Ascending aorta (tissue), 2 donors: ENCODE data around the gene LCE5A. TPM values are rescaled to one million over a fixed set of nuclear protein-coding genes. Genes with fewer than 3 reads are reported as not detected.
A peak's percentile ranks its signal among the peaks of the same experiment; 100 is the strongest.
"Not testable (repeated sequence)": the region's sequence is repeated elsewhere in the genome, so short reads cannot be mapped to it uniquely, and the experiment has no call there.

Experiments used
- DNase-seq, 2 donors: peaks; one replicate each; pipeline ENCODE4 v3.0.0-alpha.2; 2019; ENCODE audit warnings: low spot score in 2 of 2
- H3K27ac ChIP-seq, 2 donors: fragments of 200-600 bp; sonication (generic); one replicate each; pipeline ENCODE4 v1.5.1; 2016 to 2017; ENCODE audit warnings: mild to moderate bottlenecking in 1 of 2
- H3K27me3 ChIP-seq: fragments of 200-600 bp; sonication (generic); one replicate; pipeline ENCODE4 v1.5.1; 2017
- H3K36me3 ChIP-seq, 2 donors: fragments of 200-600 bp; sonication (generic); one replicate each; pipeline ENCODE4 v1.5.1; 2016
- H3K4me1 ChIP-seq, 2 donors: fragments of 200-600 bp; sonication (generic); one replicate each; pipeline ENCODE4 v1.5.1; 2016 to 2017; ENCODE audit warnings: mild to moderate bottlenecking in 1 of 2
- H3K4me3 ChIP-seq, 2 donors: fragments of 200-600 bp; sonication (generic); one replicate each; pipeline ENCODE4 v1.5.1; 2016 to 2017; ENCODE audit warnings: mild to moderate bottlenecking in 1 of 2
- H3K9me3 ChIP-seq, 2 donors: fragments of 200-600 bp; sonication (generic); one replicate each; pipeline ENCODE4 v1.5.1; 2016
- CTCF ChIP-seq, 3 experiments: fragments of 200-600 bp in 2 of 3; fragments of 450-650 bp in 1 of 3; sonication (generic) in 2 of 3; IDR thresholded peaks; one replicate each; pipeline ENCODE4 v1.5.1; 2016 to 2019; ENCODE audit warnings: antibody characterized with exemption in 3 of 3, mild to moderate bottlenecking in 1 of 3, moderate library complexity in 1 of 3
- intact Hi-C: fragments of 100-400 bp; cut with DNase I; formaldehyde crosslinking; loops from one replicate; pipeline ENCODE4 v1.15.1; 2023
- total RNA-seq: library from RNA; depleted of rRNA; stranded (reverse); fragments of >200 nt; gene quantifications from one replicate; pipeline ENCODE4 v1.1.0, GENCODE V29; 2016

LCE5A gene
- total RNA-seq, 1 donor from 2014 or later, result not detected

GRCh38 chr1:152479792-152480595 lies 30.6 kb upstream of the LCE5A start:
- H3K4me3 ChIP-seq, result no peak overlapping the region
- intact Hi-C loops, result no loop called here
- H3K27ac ChIP-seq, result no peak overlapping the region
- H3K36me3 ChIP-seq, result no peaks in the 10 kb centered on the region
- TF ChIP-seq CTCF (IDR thresholded peaks at IDR 0.05), result peak in 2 of 3 experiments; percentile 10 to 40
- peaks cover 0 to 15% of the 10 kb centered on the region in 2 donors for H3K9me3 ChIP-seq
- H3K4me1 ChIP-seq, result no peaks in the 10 kb centered on the region
- H3K27me3 ChIP-seq, result no peaks in the 10 kb centered on the region
- no peak for DNase-seq

- intact Hi-C loops, result no loop called here
- no peaks in the 10 kb centered on the region for H3K36me3 ChIP-seq
- no peak for DNase-seq
- no peak overlapping the region for H3K4me3 ChIP-seq
- H3K9me3 ChIP-seq, result peaks cover 0 to 5% of the 10 kb centered on the region in 2 donors
- H3K4me1 ChIP-seq, result no peaks in the 10 kb centered on the region
- no peak overlapping the region for H3K27ac ChIP-seq
- TF ChIP-seq CTCF (IDR thresholded peaks at IDR 0.05), result no peak
- H3K27me3 ChIP-seq, result no peaks in the 10 kb centered on the region
Measured at GRCh38 chr1:152481869-152482664, 28.5 kb upstream of the LCE5A start.

GRCh38 chr1:152486400-152487006 lies 24.1 kb upstream of the LCE5A start:
- Histone ChIP-seq H3K27ac (no peak overlapping the region), H3K4me1 (no peaks in the 10 kb centered on the region), H3K9me3 (no peaks in the 10 kb centered on the region), H3K4me3 (no peak overlapping the region), H3K36me3 (no peaks in the 10 kb centered on the region), H3K27me3 (no peaks in the 10 kb centered on the region)
- intact Hi-C loops, result no loop called here
- DNase-seq, result no peak
- peak in 1 of 3 experiments; percentile 22 for TF ChIP-seq CTCF (IDR thresholded peaks at IDR 0.05)

GRCh38 chr1:152487871-152488270 lies 22.7 kb upstream of the LCE5A start:
- H3K27me3 ChIP-seq, result no peaks in the 10 kb centered on the region
- intact Hi-C loops, result no loop called here
- H3K9me3 ChIP-seq, result no peaks in the 10 kb centered on the region
- no peaks in the 10 kb centered on the region for H3K36me3 ChIP-seq
- H3K27ac ChIP-seq, result no peak overlapping the region
- no peak for TF ChIP-seq CTCF (IDR thresholded peaks at IDR 0.05)
- H3K4me1 ChIP-seq, result no peaks in the 10 kb centered on the region
- no peak overlapping the region for H3K4me3 ChIP-seq
- DNase-seq, result no peak

GRCh38 chr1:152491537-152491936 lies 19.1 kb upstream of the LCE5A start:
- H3K9me3 ChIP-seq, DNase-seq, intact Hi-C loops, H3K36me3 ChIP-seq, H3K27me3 ChIP-seq, H3K4me3 ChIP-seq, H3K4me1 ChIP-seq, H3K27ac ChIP-seq: not testable (repeated sequence)
